Type B pancreatic cell (in vitro differentiated cells): ENCODE results near the gene TMEM130. TPM values are rescaled to one million over a fixed set of nuclear protein-coding genes. Genes with fewer than 3 reads are reported as not detected.

Source experiments
- DNase-seq: peaks from one replicate; pipeline ENCODE4 v3.0.0; 2021; ENCODE audit warnings: mixed read lengths; ENCODE audit not compliant: unreplicated experiment; ENCODE audit errors: extremely low spot score
- H3K27ac Mint-ChIP-seq: 2 replicates; pipeline ENCODE4 v1.8.0; 2021; ENCODE audit warnings: mild to moderate bottlenecking, mixed read lengths
- H3K27me3 Mint-ChIP-seq: 2 replicates; pipeline ENCODE4 v1.8.0; 2021; ENCODE audit warnings: mixed read lengths
- H3K36me3 Mint-ChIP-seq: 2 replicates; pipeline ENCODE4 v1.8.0; 2021; ENCODE audit warnings: mixed read lengths
- H3K4me1 Mint-ChIP-seq: one replicate; pipeline ENCODE4 v1.8.0; 2021; ENCODE audit warnings: mixed read lengths; ENCODE audit not compliant: unreplicated experiment
- H3K4me3 Mint-ChIP-seq: 2 replicates; pipeline ENCODE4 v1.8.0; 2021; ENCODE audit warnings: mild to moderate bottlenecking, mixed read lengths
- H3K9me3 Mint-ChIP-seq: 2 replicates; pipeline ENCODE4 v1.8.0; 2021; ENCODE audit warnings: mixed read lengths
- CTCF ChIP-seq: fragments of 200-600 bp; sonication (generic); conservative IDR thresholded peaks from 2 replicates; pipeline ENCODE4 v1.5.0; 2021; ENCODE audit warnings: antibody characterized with exemption, mild to moderate bottlenecking
- total RNA-seq: library from RNA; stranded (reverse); gene quantifications from 2 replicates; pipeline ENCODE4 v1.2.1, GENCODE V29; 2021; ENCODE audit warnings: low replicate concordance

The TMEM130 gene
- total RNA-seq, 1 donor from 2014 or later: 1.2 TPM

GRCh38 chr7:98815313-98815712 lies 54.5 kb downstream of the TMEM130 start:
- H3K36me3 Mint-ChIP-seq: no peaks in the 10 kb centered on the region
- H3K27me3 Mint-ChIP-seq: peaks cover 4% of the 10 kb centered on the region
- peaks cover 6% of the 10 kb centered on the region for H3K9me3 Mint-ChIP-seq
- no peak overlapping the region for H3K4me3 Mint-ChIP-seq
- no peak for TF ChIP-seq CTCF
- no peak overlapping the region for H3K27ac Mint-ChIP-seq
- peaks cover 4% of the 10 kb centered on the region for H3K4me1 Mint-ChIP-seq
- no peak for DNase-seq

DNA sequence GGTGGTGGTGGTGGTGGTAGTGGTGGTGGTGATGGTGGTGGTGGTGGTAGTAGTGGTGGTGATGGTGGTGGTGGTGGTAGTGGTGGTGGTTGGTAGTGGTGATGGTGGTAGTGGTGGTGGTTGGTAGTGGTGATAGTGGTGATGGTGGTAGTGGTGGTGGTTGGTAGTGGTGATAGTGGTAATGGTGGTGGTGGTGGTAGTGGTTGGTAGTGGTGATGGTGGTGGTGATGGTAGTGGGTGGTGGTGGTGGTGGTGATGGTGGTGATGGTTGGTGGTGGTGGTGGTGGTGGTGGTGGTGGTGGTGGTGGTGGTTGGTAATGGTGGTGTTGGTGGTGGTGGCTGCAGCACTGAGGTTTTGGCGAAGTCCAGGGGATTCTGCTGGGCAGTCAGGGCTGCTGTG lies 58.5 kb downstream of the TMEM130 start:
- H3K36me3 Mint-ChIP-seq: no peaks in the 10 kb centered on the region
- H3K9me3 Mint-ChIP-seq: no peaks in the 10 kb centered on the region

GRCh38 chr7:98810153-98810802 lies 59.5 kb downstream of the TMEM130 start:
- Mint-ChIP-seq H3K27ac (no peak overlapping the region), H3K36me3 (no peaks in the 10 kb centered on the region), H3K9me3 (no peaks in the 10 kb centered on the region), H3K27me3 (no peaks in the 10 kb centered on the region), H3K4me3 (no peak overlapping the region), H3K4me1 (no peaks in the 10 kb centered on the region)
- no peak for TF ChIP-seq CTCF
- DNase-seq: no peak

More for the DNA sequence above, 58.5 kb downstream of the TMEM130 start:
- Mint-ChIP-seq H3K27ac (no peak overlapping the region), H3K4me1 (no peaks in the 10 kb centered on the region), H3K27me3 (peaks cover 4% of the 10 kb centered on the region), H3K4me3 (no peak overlapping the region)
- DNase-seq: no peak
- no peak for TF ChIP-seq CTCF

GRCh38 chr7:98808751-98809460 lies 60.9 kb downstream of the TMEM130 start:
- H3K27me3 Mint-ChIP-seq: no peaks in the 10 kb centered on the region
- no peak overlapping the region for H3K4me3 Mint-ChIP-seq
- no peaks in the 10 kb centered on the region for H3K4me1 Mint-ChIP-seq
- DNase-seq: no peak
- TF ChIP-seq CTCF: no peak
- H3K36me3 Mint-ChIP-seq: no peaks in the 10 kb centered on the region
- H3K9me3 Mint-ChIP-seq: no peaks in the 10 kb centered on the region
- H3K27ac Mint-ChIP-seq: no peak overlapping the region

DNA sequence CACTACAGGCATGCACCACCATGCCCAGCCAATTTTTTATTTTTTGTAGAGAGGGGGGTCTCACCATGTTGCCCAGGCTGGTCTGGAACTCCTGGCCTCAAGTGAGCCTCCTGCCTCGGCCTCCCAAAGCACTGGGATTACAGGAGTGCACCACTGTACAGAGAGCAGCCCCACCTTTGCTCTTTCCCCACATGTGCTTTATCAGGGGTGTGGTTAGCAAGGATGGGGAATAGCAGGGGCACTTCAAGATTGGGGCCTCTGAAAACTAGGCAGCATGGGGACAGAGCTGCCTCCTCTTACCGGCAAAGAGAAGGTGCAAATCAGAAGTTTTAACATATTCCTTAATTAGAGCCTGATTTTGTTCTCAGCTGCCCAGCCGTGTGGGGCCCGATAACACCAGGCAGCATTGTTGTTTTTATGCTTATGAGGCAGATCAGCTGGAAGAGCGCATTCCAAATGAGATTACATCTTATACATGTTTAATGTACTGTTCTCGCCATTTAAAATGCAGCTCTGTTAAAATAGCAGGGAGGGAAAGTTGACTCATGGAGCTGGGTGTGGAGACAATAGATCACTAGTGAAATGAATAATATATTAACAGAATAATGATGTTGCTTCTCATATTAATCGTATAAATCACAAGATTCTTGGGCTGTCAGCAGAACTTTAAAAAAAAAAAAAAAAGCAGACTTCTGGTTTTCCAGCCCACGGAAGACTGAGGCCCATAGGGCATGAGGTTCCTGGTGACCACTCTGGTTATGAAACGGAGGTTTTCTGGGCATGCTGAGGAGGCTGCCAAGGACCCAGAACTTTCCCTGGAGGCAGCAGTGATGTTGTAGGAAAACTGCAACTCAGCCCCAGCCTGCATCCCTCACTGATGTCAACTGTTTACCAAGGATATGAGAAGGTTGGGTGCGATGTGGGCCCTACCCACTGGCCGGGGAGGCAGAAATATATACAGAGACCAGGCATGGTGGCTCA lies 62.5 kb downstream of the TMEM130 start:
- H3K27me3 Mint-ChIP-seq: no peaks in the 10 kb centered on the region

More for the DNA sequence above, 62.5 kb downstream of the TMEM130 start:
- H3K4me1 Mint-ChIP-seq: no peaks in the 10 kb centered on the region
- no peak overlapping the region for H3K4me3 Mint-ChIP-seq
- no peaks in the 10 kb centered on the region for H3K36me3 Mint-ChIP-seq
- TF ChIP-seq CTCF: no peak
- H3K9me3 Mint-ChIP-seq: no peaks in the 10 kb centered on the region
- no peak for DNase-seq
- H3K27ac Mint-ChIP-seq: no peak overlapping the region
